Measurements from ENCODE around the gene SOWAHA.

Gene SOWAHA

GRCh38 chr5:132812781-132813598 lies at the start of gene SOWAHA:
SOWAHA (plus strand) TSS chr5:132813302; CDS start chr5:132813622, 320 bp downstream.
- no peak for DNase-seq

- no peak for DNase-seq
Measured at GRCh38 chr5:132764051-132764450, 49.1 kb upstream of the SOWAHA start.

- DNase-seq = no peak
Measured at GRCh38 chr5:132764671-132765238, 48.3 kb upstream of the SOWAHA start.

GRCh38 chr5:132765311-132766019 lies 47.6 kb upstream of the SOWAHA start:
- no peak for DNase-seq

- DNase-seq = no peak
Measured at GRCh38 chr5:132766020-132766805, 46.9 kb upstream of the SOWAHA start.

GRCh38 chr5:132766806-132767055 lies 46.4 kb upstream of the SOWAHA start:
- DNase-seq = no peak

GRCh38 chr5:132767150-132767549 lies 46.0 kb upstream of the SOWAHA start:
- no peak for DNase-seq

- no peak for DNase-seq
Measured at GRCh38 chr5:132768485-132768868, 44.6 kb upstream of the SOWAHA start.

GRCh38 chr5:132770476-132771159 lies 42.5 kb upstream of the SOWAHA start:
- DNase-seq = no peak

GRCh38 chr5:132771503-132771998 lies 41.6 kb upstream of the SOWAHA start:
- no peak for DNase-seq

GRCh38 chr5:132772291-132773070 lies 40.6 kb upstream of the SOWAHA start:
- no peak for DNase-seq

- DNase-seq = no peak
Measured at GRCh38 chr5:132773114-132773513, 40.0 kb upstream of the SOWAHA start.

- no peak for DNase-seq
Measured at GRCh38 chr5:132773601-132774355, 39.3 kb upstream of the SOWAHA start.

- no peak for DNase-seq
Measured at GRCh38 chr5:132774406-132774805, 38.7 kb upstream of the SOWAHA start.

GRCh38 chr5:132774896-132775295 lies 38.2 kb upstream of the SOWAHA start:
- DNase-seq = no peak

- no peak for DNase-seq
Measured at GRCh38 chr5:132775476-132775961, 37.6 kb upstream of the SOWAHA start.

- DNase-seq = peak; percentile 60
Measured at GRCh38 chr5:132776131-132776937, 36.8 kb upstream of the SOWAHA start.

- no peak for DNase-seq
Measured at GRCh38 chr5:132776938-132777208, 36.2 kb upstream of the SOWAHA start.

GRCh38 chr5:132777209-132778069 lies 35.7 kb upstream of the SOWAHA start, which contains the start of gene SEPTIN8:
SEPTIN8 (minus strand) TSS chr5:132777239; CDS start chr5:132777137, 102 bp downstream.
- DNase-seq = peak; percentile 80

Data from left hindlimb (tissue), 1 donor.